Measurements from ENCODE around the gene ICE2.

ICE2 gene, protein sequence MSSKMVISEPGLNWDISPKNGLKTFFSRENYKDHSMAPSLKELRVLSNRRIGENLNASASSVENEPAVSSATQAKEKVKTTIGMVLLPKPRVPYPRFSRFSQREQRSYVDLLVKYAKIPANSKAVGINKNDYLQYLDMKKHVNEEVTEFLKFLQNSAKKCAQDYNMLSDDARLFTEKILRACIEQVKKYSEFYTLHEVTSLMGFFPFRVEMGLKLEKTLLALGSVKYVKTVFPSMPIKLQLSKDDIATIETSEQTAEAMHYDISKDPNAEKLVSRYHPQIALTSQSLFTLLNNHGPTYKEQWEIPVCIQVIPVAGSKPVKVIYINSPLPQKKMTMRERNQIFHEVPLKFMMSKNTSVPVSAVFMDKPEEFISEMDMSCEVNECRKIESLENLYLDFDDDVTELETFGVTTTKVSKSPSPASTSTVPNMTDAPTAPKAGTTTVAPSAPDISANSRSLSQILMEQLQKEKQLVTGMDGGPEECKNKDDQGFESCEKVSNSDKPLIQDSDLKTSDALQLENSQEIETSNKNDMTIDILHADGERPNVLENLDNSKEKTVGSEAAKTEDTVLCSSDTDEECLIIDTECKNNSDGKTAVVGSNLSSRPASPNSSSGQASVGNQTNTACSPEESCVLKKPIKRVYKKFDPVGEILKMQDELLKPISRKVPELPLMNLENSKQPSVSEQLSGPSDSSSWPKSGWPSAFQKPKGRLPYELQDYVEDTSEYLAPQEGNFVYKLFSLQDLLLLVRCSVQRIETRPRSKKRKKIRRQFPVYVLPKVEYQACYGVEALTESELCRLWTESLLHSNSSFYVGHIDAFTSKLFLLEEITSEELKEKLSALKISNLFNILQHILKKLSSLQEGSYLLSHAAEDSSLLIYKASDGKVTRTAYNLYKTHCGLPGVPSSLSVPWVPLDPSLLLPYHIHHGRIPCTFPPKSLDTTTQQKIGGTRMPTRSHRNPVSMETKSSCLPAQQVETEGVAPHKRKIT

GRCh38 chr15:60478566-60479360 is at the start of gene ICE2:
TSS of gene ICE2 (minus strand) at chr15:60479142. CDS start at chr15:60477977, 1,165 bp downstream.
- no peak; the same call in 1 of the 2 replicates for TF ChIP-seq CTCF (conservative IDR thresholded peaks at IDR 0.05)

DNA sequence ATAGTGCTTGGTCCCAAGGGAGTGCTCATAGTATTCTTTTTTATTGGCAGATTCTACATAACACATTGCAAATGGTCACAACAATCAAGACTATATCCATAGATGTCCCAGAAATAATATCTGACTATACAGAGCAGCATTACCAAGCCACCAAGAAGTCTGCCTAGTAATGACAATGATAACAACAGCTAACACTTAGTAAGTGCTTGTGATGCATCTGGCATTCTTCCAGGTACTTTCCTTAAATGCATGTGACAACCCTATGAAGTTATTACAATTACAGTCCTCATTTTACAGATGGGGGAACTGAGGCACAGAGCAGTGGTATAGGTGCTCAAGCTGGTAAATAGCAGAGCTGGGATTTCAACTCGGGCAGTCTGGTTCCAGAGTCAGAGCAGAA is 49.6 kb upstream of the ICE2 start:
- TF ChIP-seq CTCF (conservative IDR thresholded peaks at IDR 0.05), result no peak
- peak overlapping the region; percentile 52 for H3K27ac ChIP-seq

More at GRCh38 chr15:60478566-60479360, at the start of gene ICE2:
- peak within 1 kb of the TSS; percentile 93 for H3K27ac ChIP-seq

GRCh38 chr15:60527456-60527855 is 48.5 kb upstream of the ICE2 start:
- TF ChIP-seq CTCF (conservative IDR thresholded peaks at IDR 0.05), result no peak

DNA sequence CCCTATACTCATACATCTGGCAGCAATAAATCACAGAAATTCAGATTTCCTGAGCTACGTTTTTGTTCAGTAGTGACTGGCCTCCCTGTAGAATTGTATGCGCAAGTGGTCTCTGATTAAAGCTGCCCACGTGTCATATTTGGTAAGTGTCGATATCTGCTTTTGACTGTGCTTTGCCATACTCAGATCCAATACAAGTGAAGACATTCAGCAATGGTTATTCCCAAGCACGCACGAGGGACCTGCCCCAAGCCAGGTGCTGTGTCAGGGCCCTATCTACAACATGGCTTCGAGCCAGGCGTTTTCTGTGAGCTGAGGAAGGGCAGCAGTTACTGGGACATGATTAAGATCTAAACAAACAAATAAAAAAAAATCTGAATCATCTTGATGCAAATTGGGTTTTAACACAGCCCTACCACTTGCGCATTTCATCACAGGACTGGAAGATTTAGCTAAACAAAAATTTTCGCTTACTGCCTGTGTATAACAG is 47.2 kb upstream of the ICE2 start:
- TF ChIP-seq CTCF (conservative IDR thresholded peaks at IDR 0.05), result no peak
- H3K27ac ChIP-seq, result peak overlapping the region; percentile 35

More at GRCh38 chr15:60527456-60527855, 48.5 kb upstream of the ICE2 start:
- H3K27ac ChIP-seq, result no peak overlapping the region

- H3K27ac ChIP-seq, result peak overlapping the region; percentile 35
- no peak for TF ChIP-seq CTCF (conservative IDR thresholded peaks at IDR 0.05)
Observed at GRCh38 chr15:60525341-60526039, 46.5 kb upstream of the ICE2 start.

- TF ChIP-seq CTCF (conservative IDR thresholded peaks at IDR 0.05), result no peak
- no peak overlapping the region for H3K27ac ChIP-seq
Observed at GRCh38 chr15:60523056-60523455, 44.1 kb upstream of the ICE2 start.
